ENCODE data around the gene OR51B6.
"Not testable (repeated sequence)": the region's sequence is repeated elsewhere in the genome, so short reads cannot be mapped to it uniquely, and the experiment has no call there.

Gene OR51B6

DNA sequence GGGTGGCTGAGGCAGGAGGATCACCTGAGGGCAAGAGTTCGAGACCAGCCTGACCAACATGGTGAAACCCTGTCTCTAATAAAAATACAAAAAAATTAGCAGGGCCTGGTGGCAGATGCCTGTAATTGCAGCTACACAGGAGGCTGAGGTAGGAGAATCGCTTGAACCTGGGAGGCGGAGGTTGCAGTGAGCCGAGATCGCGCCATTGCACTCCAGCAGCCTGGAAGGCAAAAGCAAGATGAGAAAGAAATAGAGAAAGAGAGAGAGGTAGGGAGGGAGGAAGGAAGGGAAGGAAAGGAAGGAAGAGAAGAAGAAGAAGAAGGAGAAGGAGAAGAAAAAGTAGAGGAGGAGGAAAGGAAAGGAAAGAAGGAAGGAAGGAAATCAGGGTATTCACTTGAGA lies 15.1 kb downstream of the OR51B6 start:
- not testable (repeated sequence) for DNase-seq

GRCh38 chr11:5366856-5367255 lies 15.5 kb downstream of the OR51B6 start:
- no peak for DNase-seq

- DNase-seq: peak in 2 of 4 experiments; percentile 19 to 23
Observed at GRCh38 chr11:5367448-5368074, 16.3 kb downstream of the OR51B6 start.

GRCh38 chr11:5368502-5369043 lies 17.3 kb downstream of the OR51B6 start:
- DNase-seq: no peak

DNA sequence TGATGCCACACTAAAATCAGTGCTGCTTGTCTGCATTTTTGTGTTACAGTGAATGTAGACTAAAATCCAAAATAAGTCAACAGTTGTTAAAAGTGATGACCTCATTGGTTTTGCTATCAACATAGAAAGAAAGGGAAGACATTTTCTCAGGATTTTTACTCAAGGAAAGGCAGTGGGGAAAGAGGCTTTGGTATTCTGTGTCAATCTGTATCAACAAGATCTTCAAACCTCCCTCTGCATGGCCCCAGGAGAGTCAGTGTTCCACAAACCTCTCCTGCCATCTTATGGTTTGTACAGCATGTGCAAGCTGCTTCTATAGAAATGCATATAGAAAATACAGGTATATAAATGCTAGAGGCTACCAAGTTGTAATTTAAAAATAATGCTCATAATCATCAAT lies 18.5 kb downstream of the OR51B6 start:
- peak in 2 of 4 experiments; percentile 10 to 12 for DNase-seq

DNA sequence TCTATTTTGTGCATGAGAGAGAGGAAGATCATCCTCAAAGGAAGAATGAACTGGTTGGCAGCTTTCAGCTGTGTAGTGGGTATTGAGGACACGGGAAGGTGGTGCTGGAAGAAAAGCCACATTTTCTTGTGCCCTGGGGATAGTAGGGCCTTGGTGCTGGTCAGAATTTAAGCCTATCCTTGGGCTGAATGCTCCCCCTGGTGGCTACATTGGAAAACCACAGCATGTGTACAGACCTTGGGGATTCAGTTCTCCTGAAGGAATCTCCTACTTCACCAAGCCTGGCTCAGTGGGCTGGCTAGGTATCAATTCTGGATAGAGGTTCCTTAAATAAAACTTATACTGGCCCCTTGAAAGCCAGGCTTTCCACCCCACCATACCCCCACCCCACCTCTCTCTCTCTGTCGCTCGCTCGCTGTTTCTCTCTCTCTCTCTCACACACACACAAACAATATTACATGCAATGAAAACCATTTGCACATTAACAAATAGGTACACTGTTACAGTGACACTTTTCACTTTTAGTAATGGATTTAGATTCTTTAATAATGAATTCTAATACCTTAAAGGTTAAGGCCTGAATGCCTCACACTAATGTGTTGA lies 29.5 kb downstream of the OR51B6 start:
- DNase-seq: peak; percentile 69 to 78 (median 74)

DNA sequence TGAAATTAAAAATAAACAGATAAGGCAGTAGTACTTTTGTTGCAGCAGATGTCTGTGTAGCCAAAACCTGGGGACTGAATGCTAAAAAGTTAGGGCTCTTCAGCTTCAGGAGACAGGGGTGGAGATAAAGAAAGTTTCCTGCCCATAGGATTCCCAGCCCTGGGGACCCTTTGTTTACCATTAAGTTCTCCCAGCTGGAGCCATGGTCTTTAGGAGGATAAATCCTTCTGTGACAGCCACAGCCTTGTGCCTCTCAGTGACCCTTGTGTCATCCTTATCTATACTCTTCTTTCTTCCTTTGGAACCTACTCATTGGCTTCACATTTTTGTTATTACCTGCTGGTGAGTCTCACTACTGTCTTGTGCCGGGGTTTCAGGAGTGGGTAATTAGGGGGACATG lies 32.3 kb downstream of the OR51B6 start, which contains the start of gene OR51M1:
TSS of gene OR51M1 (plus strand) at position 237 of the 400 bp plus-strand sequence. CDS start 5,587 bp downstream, outside the sequence.
- DNase-seq: no peak

DNA sequence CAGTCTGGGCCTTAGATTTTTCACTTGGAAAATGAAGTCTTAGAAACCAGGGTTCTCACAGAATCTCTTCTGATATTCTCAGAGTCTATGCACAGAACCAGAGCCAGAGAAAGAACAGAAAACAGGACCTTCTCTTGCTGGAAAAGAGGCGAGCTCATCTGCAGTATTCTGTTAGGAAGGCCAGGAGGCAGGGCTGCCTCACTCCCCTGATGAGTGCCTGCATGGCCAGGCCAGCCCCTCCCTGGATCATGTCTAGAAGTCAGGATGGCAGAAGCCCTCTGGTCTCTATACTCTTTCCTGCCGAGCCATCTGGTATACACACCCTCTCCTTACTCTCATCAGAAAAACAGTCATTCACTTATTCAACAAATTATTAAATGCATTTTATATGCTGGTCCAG lies 33.0 kb downstream of the OR51B6 start:
- DNase-seq: no peak

DNA sequence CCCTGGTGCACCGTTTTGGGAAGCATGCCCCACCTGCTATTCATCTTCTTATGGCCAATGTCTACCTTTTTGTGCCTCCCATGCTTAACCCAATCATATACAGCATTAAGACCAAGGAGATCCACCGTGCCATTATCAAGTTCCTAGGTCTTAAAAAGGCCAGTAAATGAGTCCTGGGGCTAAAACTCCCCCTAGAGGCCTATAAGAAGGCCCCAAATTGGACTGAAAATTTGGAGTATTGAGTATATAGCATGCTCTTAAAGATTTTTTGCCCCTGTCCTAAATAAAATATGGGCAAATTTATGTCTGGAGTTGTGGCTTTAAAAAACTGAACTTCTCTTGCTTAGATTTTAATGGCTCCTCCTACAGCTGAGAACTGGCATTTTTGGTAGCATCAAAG lies 38.9 kb downstream of the OR51B6 start:
- no peak for DNase-seq

- no peak for DNase-seq
Observed at GRCh38 chr11:5394091-5394490, 42.8 kb downstream of the OR51B6 start.

- no peak for DNase-seq
Observed at GRCh38 chr11:5398936-5399335, 47.6 kb downstream of the OR51B6 start.
